GM18498 (cell line): Measurements from ENCODE around the gene TJP1.
"Not testable (repeated sequence)": the region's sequence is repeated elsewhere in the genome, so short reads cannot be mapped to it uniquely, and the experiment has no call there.

ENCODE experiments used
- ATAC-seq: cut with Tn5 transposase; IDR thresholded peaks from one replicate; pipeline ENCODE4 v1.9.1; 2021; ENCODE audit warnings: mild to moderate bottlenecking, moderate library complexity; ENCODE audit not compliant: unreplicated experiment

TJP1 gene

GRCh38 chr15:29800491-29801366 is 21.5 kb downstream of the TJP1 start:
- ATAC-seq: no peak

GRCh38 chr15:29799859-29800258 is 22.4 kb downstream of the TJP1 start:
- no peak for ATAC-seq

- no peak for ATAC-seq
These were observed 26.7 kb downstream of the TJP1 start for GRCh38 chr15:29795610-29796009.

- no peak for ATAC-seq
These were observed 29.7 kb downstream of the TJP1 start for GRCh38 chr15:29792426-29793159.

- no peak for ATAC-seq
These were observed 31.7 kb downstream of the TJP1 start for GRCh38 chr15:29790607-29791006.

- ATAC-seq: no peak
These were observed 32.4 kb downstream of the TJP1 start for GRCh38 chr15:29789871-29790270.

- ATAC-seq: no peak
These were observed 33.7 kb downstream of the TJP1 start for GRCh38 chr15:29788433-29789034.

GRCh38 chr15:29787767-29788166 is 34.5 kb downstream of the TJP1 start:
- no peak for ATAC-seq

GRCh38 chr15:29785642-29786041 is 36.6 kb downstream of the TJP1 start:
- no peak for ATAC-seq

- ATAC-seq: no peak
These were observed 37.1 kb downstream of the TJP1 start for GRCh38 chr15:29785136-29785535.

GRCh38 chr15:29784413-29784812 is 37.9 kb downstream of the TJP1 start:
- ATAC-seq: no peak

GRCh38 chr15:29782816-29783215 is 39.5 kb downstream of the TJP1 start:
- ATAC-seq: not testable (repeated sequence)

- no peak for ATAC-seq
These were observed 43.9 kb downstream of the TJP1 start for GRCh38 chr15:29778382-29778781.

- no peak for ATAC-seq
These were observed 45.4 kb downstream of the TJP1 start for GRCh38 chr15:29776859-29777258.

GRCh38 chr15:29774900-29775299 is 47.4 kb downstream of the TJP1 start:
- no peak for ATAC-seq

GRCh38 chr15:29773816-29774215 is 48.5 kb downstream of the TJP1 start:
- ATAC-seq: no peak

- ATAC-seq: no peak
These were observed 49.3 kb downstream of the TJP1 start for GRCh38 chr15:29773000-29773399.

- no peak for ATAC-seq
These were observed 51.5 kb downstream of the TJP1 start for GRCh38 chr15:29770796-29771195.

- no peak for ATAC-seq
These were observed 56.3 kb downstream of the TJP1 start for GRCh38 chr15:29765898-29766527.

- ATAC-seq: no peak
These were observed 56.9 kb downstream of the TJP1 start for GRCh38 chr15:29765234-29765841.

GRCh38 chr15:29759596-29759995 is 62.7 kb downstream of the TJP1 start:
- ATAC-seq: no peak
